DOHH2 (cell line): Measurements from ENCODE around the gene ALKBH3.

ENCODE experiments used
- EZH2phosphoT487 ChIP-seq: fragments of 200-600 bp; sonication (generic); IDR thresholded peaks from 2 replicates; pipeline ENCODE4 v1.6.1; 2017; ENCODE audit warnings: borderline replicate concordance, mild to moderate bottlenecking, antibody characterized with exemption, low read length, moderate library complexity, mixed read lengths
- TF ChIP-seq, protein P1 (sequence below): fragments of 200-600 bp; sonication (generic); IDR thresholded peaks from one replicate; pipeline ENCODE4 v1.5.1; 2014; ENCODE audit warnings: antibody characterized with exemption, mild to moderate bottlenecking, low read depth, low read length; ENCODE audit not compliant: poor library complexity, severe bottlenecking

DNA sequence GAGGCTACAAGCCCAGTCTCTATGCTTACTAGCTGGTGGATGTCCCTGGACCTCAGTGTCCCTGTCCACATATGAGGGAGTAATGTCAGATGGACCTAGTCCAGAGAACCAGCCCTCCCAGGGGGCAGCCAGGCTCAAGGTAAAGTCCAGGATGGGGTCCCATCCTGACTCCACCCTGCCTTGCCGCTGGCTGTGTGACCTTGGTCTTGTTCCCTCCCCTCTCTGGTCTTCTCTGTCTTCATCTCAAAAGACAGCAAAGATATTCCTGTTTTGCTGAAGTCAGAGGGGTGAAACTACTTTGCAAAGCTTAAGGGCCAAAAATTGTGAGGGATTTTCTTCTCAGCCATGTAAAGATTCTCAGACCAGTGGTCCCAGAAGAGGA is 52.6 kb downstream of the ALKBH3 start:
- TF ChIP-seq, protein P1, sequence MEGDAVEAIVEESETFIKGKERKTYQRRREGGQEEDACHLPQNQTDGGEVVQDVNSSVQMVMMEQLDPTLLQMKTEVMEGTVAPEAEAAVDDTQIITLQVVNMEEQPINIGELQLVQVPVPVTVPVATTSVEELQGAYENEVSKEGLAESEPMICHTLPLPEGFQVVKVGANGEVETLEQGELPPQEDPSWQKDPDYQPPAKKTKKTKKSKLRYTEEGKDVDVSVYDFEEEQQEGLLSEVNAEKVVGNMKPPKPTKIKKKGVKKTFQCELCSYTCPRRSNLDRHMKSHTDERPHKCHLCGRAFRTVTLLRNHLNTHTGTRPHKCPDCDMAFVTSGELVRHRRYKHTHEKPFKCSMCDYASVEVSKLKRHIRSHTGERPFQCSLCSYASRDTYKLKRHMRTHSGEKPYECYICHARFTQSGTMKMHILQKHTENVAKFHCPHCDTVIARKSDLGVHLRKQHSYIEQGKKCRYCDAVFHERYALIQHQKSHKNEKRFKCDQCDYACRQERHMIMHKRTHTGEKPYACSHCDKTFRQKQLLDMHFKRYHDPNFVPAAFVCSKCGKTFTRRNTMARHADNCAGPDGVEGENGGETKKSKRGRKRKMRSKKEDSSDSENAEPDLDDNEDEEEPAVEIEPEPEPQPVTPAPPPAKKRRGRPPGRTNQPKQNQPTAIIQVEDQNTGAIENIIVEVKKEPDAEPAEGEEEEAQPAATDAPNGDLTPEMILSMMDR: no peak
- no peak for TF ChIP-seq EZH2phosphoT487
